Keratinocyte (primary cell): Measurements from ENCODE around the gene NSG2. TPM values are rescaled to one million over a fixed set of nuclear protein-coding genes. Genes with fewer than 3 reads are reported as not detected.

Experiments
- DNase-seq: peaks from one replicate; pipeline ENCODE4 v3.0.0-alpha.2; 2011; ENCODE audit warnings: low read depth, missing footprints, low spot score
- FAIRE-seq: peaks from 2 replicates; lab custom pipeline; 2011; peaks lifted over from hg19 to GRCh38; lab: Jason Lieb, UNC
- H2AFZ ChIP-seq: 2 replicates; pipeline ENCODE4 v1.6.0; 2012; ENCODE audit warnings: low read length, control low read depth, inconsistent platforms; ENCODE audit not compliant: control insufficient read depth
- H3K27ac ChIP-seq: 2 replicates; pipeline ENCODE4 v1.5.1; 2011; ENCODE audit warnings: low read length; ENCODE audit not compliant: control insufficient read depth, insufficient read depth
- H3K27me3 ChIP-seq: 3 replicates; pipeline ENCODE4 v1.6.0; 2011; ENCODE audit warnings: low read length; ENCODE audit not compliant: control insufficient read depth, insufficient read depth; ENCODE audit errors: extremely low read depth
- H3K36me3 ChIP-seq, 2 experiments: 2 replicates in 1 of 2; 3 replicates in 1 of 2; pipeline ENCODE4 v1.5.1; 2011; ENCODE audit warnings: low read length in 2 of 2, mild to moderate bottlenecking in 1 of 2; ENCODE audit not compliant: control insufficient read depth in 2 of 2, insufficient read depth in 2 of 2; ENCODE audit errors: extremely low read depth in 1 of 2
- H3K4me1 ChIP-seq: 3 replicates; pipeline ENCODE4 v1.5.1; 2011; ENCODE audit warnings: low read length; ENCODE audit not compliant: control insufficient read depth, insufficient read depth; ENCODE audit errors: extremely low read depth
- H3K4me2 ChIP-seq: 3 replicates; pipeline ENCODE4 v1.6.0; 2011; ENCODE audit warnings: low read depth, low read length; ENCODE audit not compliant: control insufficient read depth, insufficient read depth; ENCODE audit errors: extremely low read depth
- H3K4me3 ChIP-seq, 3 experiments: fragments of 200-600 bp in 1 of 3; sonication (generic) in 1 of 3; 2 replicates in 2 of 3; 3 replicates in 1 of 3; pipeline ENCODE4 v1.5.1; 2011 to 2016; ENCODE audit warnings: low read length in 3 of 3, mild to moderate bottlenecking in 3 of 3, control low read depth in 2 of 3, inconsistent platforms in 1 of 3, low read depth in 1 of 3, mixed read lengths in 1 of 3, mixed run types in 1 of 3, moderate library complexity in 1 of 3; ENCODE audit not compliant: control insufficient read depth in 2 of 3, insufficient read depth in 2 of 3; ENCODE audit errors: extremely low read depth in 1 of 3
- H3K79me2 ChIP-seq: 2 replicates; pipeline ENCODE4 v1.6.0; 2012; ENCODE audit warnings: low read length; ENCODE audit not compliant: control insufficient read depth, insufficient read depth
- H3K9ac ChIP-seq: 3 replicates; pipeline ENCODE4 v1.6.0; 2011; ENCODE audit warnings: low read length; ENCODE audit not compliant: control insufficient read depth, insufficient read depth; ENCODE audit errors: extremely low read depth
- H3K9me1 ChIP-seq: 3 replicates; pipeline ENCODE4 v1.6.0; 2011; ENCODE audit warnings: low read length; ENCODE audit not compliant: control insufficient read depth, insufficient read depth; ENCODE audit errors: extremely low read depth
- H3K9me3 ChIP-seq: 2 replicates; pipeline ENCODE4 v1.5.1; 2012; ENCODE audit warnings: low read depth, low read length; ENCODE audit not compliant: control insufficient read depth
- H4K20me1 ChIP-seq: 3 replicates; pipeline ENCODE4 v1.6.0; 2011; ENCODE audit warnings: low read length; ENCODE audit not compliant: control insufficient read depth, insufficient read depth; ENCODE audit errors: extremely low read depth
- EZH2 ChIP-seq: IDR thresholded peaks from one replicate; pipeline ENCODE4 v1.6.1; 2012; ENCODE audit warnings: inconsistent platforms, mild to moderate bottlenecking, low read length, moderate library complexity
- dilution Hi-C: fragments of 300-500 bp; cut with MboI; formaldehyde crosslinking; loops from one replicate; pipeline ENCODE4 v1.7.0; 2020; ENCODE audit warnings: low sequenced_read_pairs; ENCODE audit not compliant: extremely low pct_ligation_motif_present
- polyA plus RNA-seq, 5 experiments: library from polyadenylated mRNA; depleted of rRNA in 3 of 5; stranded (reverse) in 3 of 5; stranded (forward) in 1 of 5; unstranded in 1 of 5; fragments of >200 nt; gene quantifications; 1 replicate in 1 of 5; 2 replicates in 3 of 5; 3 replicates in 1 of 5; pipeline versions ENCODE4 v1.2.1 to v1.2.3, GENCODE V29; 2011 to 2012; ENCODE audit warnings: missing spikeins in 2 of 5, low read depth in 1 of 5, low replicate concordance in 1 of 5
- TF ChIP-seq, protein P1 (sequence below), 3 experiments: IDR thresholded peaks in 1 of 3; conservative IDR thresholded peaks in 1 of 3; optimal IDR thresholded peaks in 1 of 3; 2 replicates in 2 of 3; 3 replicates in 1 of 3; pipeline versions ENCODE3 to v1.5.1; 2011; ENCODE audit warnings: low read length in 3 of 3, mild to moderate bottlenecking in 3 of 3, moderate library complexity in 2 of 3, control low read depth in 1 of 3, inconsistent platforms in 1 of 3; ENCODE audit not compliant: insufficient read depth in 2 of 3; ENCODE audit errors: extremely low read depth in 1 of 3

Gene NSG2
- polyA plus RNA-seq, 1 donor (not counting 4 experiments of a cell fraction or from before 2014, with no cell fraction given), result not detected

DNA sequence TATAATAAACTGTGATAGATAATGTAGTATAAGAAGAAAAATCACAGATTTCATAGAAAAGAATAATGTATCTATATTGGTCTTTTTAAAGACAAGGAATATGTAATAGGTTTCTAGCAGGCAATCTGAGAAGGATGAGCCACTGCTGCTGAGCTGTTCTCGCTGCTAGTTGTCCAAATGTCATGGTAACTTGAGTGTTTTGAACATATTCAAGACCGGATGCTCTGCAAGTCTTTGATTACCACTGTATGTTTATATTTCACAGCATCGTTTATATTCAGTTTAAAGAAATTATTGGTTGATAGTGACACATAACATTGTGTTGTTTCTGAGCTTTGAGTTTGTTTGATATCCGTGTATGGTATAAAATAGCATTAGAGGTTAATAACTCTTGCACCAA, 47.0 kb upstream of the NSG2 start:
- FAIRE-seq, result no peak
- Histone ChIP-seq H3K4me1 (no peaks in the 10 kb centered on the region), H3K27me3 (no peaks in the 10 kb centered on the region), H3K9me3 (no peaks in the 10 kb centered on the region), H3K79me2 (no peaks in the 10 kb centered on the region), H3K9ac (no peak overlapping the region), H3K27ac (no peak overlapping the region), H2AFZ (no peak overlapping the region), H3K36me3 (no peaks in the 10 kb centered on the region), H3K4me3 (no peak overlapping the region), H3K9me1 (no peaks in the 10 kb centered on the region), H4K20me1 (no peaks in the 10 kb centered on the region), H3K4me2 (no peak overlapping the region)
- DNase-seq, result no peak
- TF ChIP-seq, protein P1, sequence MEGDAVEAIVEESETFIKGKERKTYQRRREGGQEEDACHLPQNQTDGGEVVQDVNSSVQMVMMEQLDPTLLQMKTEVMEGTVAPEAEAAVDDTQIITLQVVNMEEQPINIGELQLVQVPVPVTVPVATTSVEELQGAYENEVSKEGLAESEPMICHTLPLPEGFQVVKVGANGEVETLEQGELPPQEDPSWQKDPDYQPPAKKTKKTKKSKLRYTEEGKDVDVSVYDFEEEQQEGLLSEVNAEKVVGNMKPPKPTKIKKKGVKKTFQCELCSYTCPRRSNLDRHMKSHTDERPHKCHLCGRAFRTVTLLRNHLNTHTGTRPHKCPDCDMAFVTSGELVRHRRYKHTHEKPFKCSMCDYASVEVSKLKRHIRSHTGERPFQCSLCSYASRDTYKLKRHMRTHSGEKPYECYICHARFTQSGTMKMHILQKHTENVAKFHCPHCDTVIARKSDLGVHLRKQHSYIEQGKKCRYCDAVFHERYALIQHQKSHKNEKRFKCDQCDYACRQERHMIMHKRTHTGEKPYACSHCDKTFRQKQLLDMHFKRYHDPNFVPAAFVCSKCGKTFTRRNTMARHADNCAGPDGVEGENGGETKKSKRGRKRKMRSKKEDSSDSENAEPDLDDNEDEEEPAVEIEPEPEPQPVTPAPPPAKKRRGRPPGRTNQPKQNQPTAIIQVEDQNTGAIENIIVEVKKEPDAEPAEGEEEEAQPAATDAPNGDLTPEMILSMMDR (optimal IDR thresholded peaks at IDR 0.05 in 1 of 3, IDR thresholded peaks at IDR 0.05 in 1 of 3, conservative IDR thresholded peaks at IDR 0.05 in 1 of 3; ENCODE audit: extremely low read depth in 1 of 3, insufficient read depth in 2 of 3, low read length in 3 of 3), result no peak
- TF ChIP-seq EZH2, result no peak
- dilution Hi-C loops, result no loop called here

DNA sequence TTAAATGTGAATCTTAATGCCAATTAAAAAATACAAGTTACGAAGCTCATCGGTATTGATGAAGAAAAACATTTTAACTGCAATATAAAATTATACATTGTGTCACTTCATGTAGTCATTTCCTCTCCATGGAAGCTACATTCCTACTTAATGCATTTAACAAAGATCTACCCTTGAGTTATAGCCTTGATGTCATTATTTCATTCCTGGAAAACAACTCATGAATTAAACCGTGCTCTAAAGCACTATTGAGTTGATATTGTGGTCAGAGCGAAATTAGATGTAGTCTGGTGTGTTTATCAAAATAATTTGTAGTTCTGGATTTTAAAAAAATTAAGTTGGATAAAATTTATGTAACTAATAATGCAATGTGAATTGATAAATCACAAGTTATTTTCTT, 45.4 kb upstream of the NSG2 start:
- Histone ChIP-seq H3K9me1 (no peaks in the 10 kb centered on the region), H3K79me2 (no peaks in the 10 kb centered on the region), H2AFZ (no peak overlapping the region), H3K27ac (no peak overlapping the region), H3K4me1 (no peaks in the 10 kb centered on the region), H3K9ac (no peak overlapping the region), H3K36me3 (no peaks in the 10 kb centered on the region), H3K9me3 (no peaks in the 10 kb centered on the region), H3K27me3 (no peaks in the 10 kb centered on the region), H3K4me2 (no peak overlapping the region), H4K20me1 (no peaks in the 10 kb centered on the region), H3K4me3 (no peak overlapping the region)
- dilution Hi-C loops, result no loop called here
- no peak for TF ChIP-seq EZH2
- TF ChIP-seq, protein P1 (optimal IDR thresholded peaks at IDR 0.05 in 1 of 3, IDR thresholded peaks at IDR 0.05 in 1 of 3, conservative IDR thresholded peaks at IDR 0.05 in 1 of 3; ENCODE audit: extremely low read depth in 1 of 3, insufficient read depth in 2 of 3, low read length in 3 of 3), result no peak
- no peak for FAIRE-seq
- DNase-seq, result no peak
